Measurements from ENCODE around the gene PSEN1. TPM values are rescaled to one million over a fixed set of nuclear protein-coding genes. Genes with fewer than 3 reads are reported as not detected.

The PSEN1 gene
- total RNA-seq, 2 donors from 2014 or later, result 76.4 to 103 TPM

GRCh38 chr14:73252491-73253322 lies 116.4 kb downstream of the PSEN1 start:
- no peak for TF ChIP-seq CTCF (IDR thresholded peaks at IDR 0.05)
- Histone ChIP-seq H3K4me1 (no peaks in the 10 kb centered on the region), H3K9me3 (no peaks in the 10 kb centered on the region), H3K27ac (no peak overlapping the region), H3K27me3 (no peaks in the 10 kb centered on the region), H3K36me3 (no peaks in the 10 kb centered on the region), H3K4me3 (no peak overlapping the region), H3K9ac (ENCODE audit: low read depth in 2 of 2, low read length in 2 of 2) (no peak overlapping the region)
- DNase-seq, result no peak
- intact Hi-C loops (cut with DNase I), result no loop called here

GRCh38 chr14:73253323-73253610 lies 117.0 kb downstream of the PSEN1 start:
- H3K27me3 ChIP-seq, result no peaks in the 10 kb centered on the region
- no peaks in the 10 kb centered on the region for H3K9me3 ChIP-seq
- no peak overlapping the region for H3K9ac ChIP-seq (ENCODE audit: low read depth in 2 of 2, low read length in 2 of 2)
- no peak for DNase-seq
- intact Hi-C loops (cut with DNase I), result no loop called here
- H3K4me3 ChIP-seq, result no peak overlapping the region
- no peak overlapping the region for H3K27ac ChIP-seq
- H3K4me1 ChIP-seq, result no peaks in the 10 kb centered on the region
- H3K36me3 ChIP-seq, result no peaks in the 10 kb centered on the region
- TF ChIP-seq CTCF (IDR thresholded peaks at IDR 0.05), result no peak

DNA sequence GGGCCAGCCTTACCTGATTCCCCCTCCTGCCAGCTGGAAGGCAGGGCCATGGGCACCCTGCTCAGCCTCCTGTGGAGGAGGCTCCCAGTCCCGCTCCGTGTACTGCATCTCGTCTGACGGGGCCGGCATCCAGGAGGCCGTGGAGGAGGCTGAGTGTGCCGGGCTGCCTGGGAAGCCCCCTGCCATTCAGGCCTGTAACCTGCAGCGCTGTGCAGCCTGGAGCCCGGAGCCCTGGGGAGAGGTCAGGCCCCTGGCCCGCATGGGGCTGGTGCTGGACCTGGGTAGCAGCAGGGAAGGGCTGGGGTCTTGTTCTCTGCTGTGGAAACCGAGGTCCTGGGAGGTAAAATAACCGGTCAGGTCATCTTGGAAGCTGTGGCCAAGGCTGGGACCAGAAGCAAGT lies 117.4 kb downstream of the PSEN1 start:
- DNase-seq, result no peak
- Histone ChIP-seq H3K4me3 (no peak overlapping the region), H3K9me3 (no peaks in the 10 kb centered on the region), H3K4me1 (no peaks in the 10 kb centered on the region), H3K36me3 (no peaks in the 10 kb centered on the region), H3K9ac (ENCODE audit: low read depth in 2 of 2, low read length in 2 of 2) (no peak overlapping the region), H3K27ac (no peak overlapping the region), H3K27me3 (no peaks in the 10 kb centered on the region)
- TF ChIP-seq CTCF (IDR thresholded peaks at IDR 0.05), result no peak
- intact Hi-C loops (cut with DNase I), result no loop called here

GRCh38 chr14:73254247-73255004 lies 118.1 kb downstream of the PSEN1 start:
- no peaks in the 10 kb centered on the region for H3K36me3 ChIP-seq
- no peaks in the 10 kb centered on the region for H3K4me1 ChIP-seq
- H3K9me3 ChIP-seq, result no peaks in the 10 kb centered on the region
- H3K4me3 ChIP-seq, result no peak overlapping the region
- no peak for DNase-seq
- no peaks in the 10 kb centered on the region for H3K27me3 ChIP-seq
- TF ChIP-seq CTCF (IDR thresholded peaks at IDR 0.05), result no peak
- intact Hi-C loops (cut with DNase I), result no loop called here
- no peak overlapping the region for H3K9ac ChIP-seq (ENCODE audit: low read depth in 2 of 2, low read length in 2 of 2)
- H3K27ac ChIP-seq, result no peak overlapping the region

DNA sequence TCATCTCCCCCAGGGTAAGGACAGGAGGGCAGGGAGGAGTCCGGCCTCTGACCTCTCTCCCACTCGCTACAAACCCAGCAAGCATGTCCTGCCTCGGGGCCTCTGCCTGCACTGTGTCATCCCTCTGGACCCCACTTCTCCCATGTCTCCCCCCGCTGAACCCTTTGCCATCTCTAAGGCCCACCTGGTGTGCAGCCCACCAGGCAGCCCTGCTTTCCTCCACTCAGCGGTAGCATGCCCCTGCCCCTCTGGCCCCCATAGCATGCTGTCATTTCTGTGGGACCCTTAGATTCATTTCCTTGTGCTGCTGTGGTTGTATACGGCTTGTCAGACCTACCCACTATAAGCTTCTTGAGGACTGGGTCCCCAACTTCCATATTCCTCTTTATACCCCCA lies 118.7 kb downstream of the PSEN1 start:
- no peaks in the 10 kb centered on the region for H3K4me1 ChIP-seq
- no peak for TF ChIP-seq CTCF (IDR thresholded peaks at IDR 0.05)
- no peak overlapping the region for H3K9ac ChIP-seq (ENCODE audit: low read depth in 2 of 2, low read length in 2 of 2)
- no peak for DNase-seq
- no peak overlapping the region for H3K27ac ChIP-seq
- no peaks in the 10 kb centered on the region for H3K27me3 ChIP-seq
- intact Hi-C loops (cut with DNase I), result no loop called here
- no peak overlapping the region for H3K4me3 ChIP-seq
- no peaks in the 10 kb centered on the region for H3K36me3 ChIP-seq
- H3K9me3 ChIP-seq, result no peaks in the 10 kb centered on the region
